RWPE2 (cell line): ENCODE data around the gene EFHD2.
"Not testable (repeated sequence)": the region's sequence is repeated elsewhere in the genome, so short reads cannot be mapped to it uniquely, and the experiment has no call there.

Experiments used
- ATAC-seq: fragments of 200-7000 bp; cut with Tn5 transposase; 3 replicates; pipeline ENCODE4 v1.9.1; 2021; ENCODE audit warnings: low read depth
- DNase-seq: peaks from one replicate; pipeline ENCODE4 v3.0.0-alpha.2; 2020; ENCODE audit warnings: low spot score
- H3K27ac ChIP-seq: fragments of 450-650 bp; 2 replicates; pipeline ENCODE4 v1.5.1; 2017; ENCODE audit warnings: mild to moderate bottlenecking; ENCODE audit not compliant: poor library complexity, severe bottlenecking
- H3K27me3 ChIP-seq: fragments of 250-450 bp; sonication (Bioruptor Pico); 2 replicates; pipeline ENCODE4 v1.5.1; 2021; ENCODE audit warnings: mild to moderate bottlenecking, moderate library complexity; ENCODE audit not compliant: insufficient read depth, poor library complexity, severe bottlenecking
- H3K36me3 ChIP-seq: fragments of 250-450 bp; sonication (Bioruptor Pico); 2 replicates; pipeline ENCODE4 v1.5.1; 2020; ENCODE audit warnings: low read depth, mild to moderate bottlenecking, moderate library complexity
- H3K4me1 ChIP-seq: fragments of 250-450 bp; sonication (Bioruptor Pico); 2 replicates; pipeline ENCODE4 v1.5.1; 2021; ENCODE audit warnings: mild to moderate bottlenecking, moderate library complexity; ENCODE audit not compliant: insufficient read depth, poor library complexity, severe bottlenecking
- H3K4me3 ChIP-seq: fragments of 250-450 bp; sonication (Bioruptor Pico); 2 replicates; pipeline ENCODE4 v1.5.1; 2021; ENCODE audit warnings: mild to moderate bottlenecking, moderate library complexity; ENCODE audit not compliant: severe bottlenecking
- H3K9me3 ChIP-seq: fragments of 250-450 bp; sonication (Bioruptor Pico); 2 replicates; pipeline ENCODE4 v1.5.1; 2021; ENCODE audit warnings: mild to moderate bottlenecking, moderate library complexity; ENCODE audit not compliant: severe bottlenecking
- CTCF ChIP-seq: fragments of 450-650 bp; IDR thresholded peaks from one replicate; pipeline ENCODE4 v1.5.1; 2017; ENCODE audit warnings: mild to moderate bottlenecking, moderate library complexity; ENCODE audit not compliant: poor library complexity, severe bottlenecking

The EFHD2 gene

GRCh38 chr1:15465674-15466073 lies 56.0 kb downstream of the EFHD2 start:
- H3K4me1 ChIP-seq: peaks cover 8% of the 10 kb centered on the region
- no peaks in the 10 kb centered on the region for H3K27me3 ChIP-seq
- H3K27ac ChIP-seq: no peak overlapping the region
- no peaks in the 10 kb centered on the region for H3K36me3 ChIP-seq
- ATAC-seq: no peak
- no peaks in the 10 kb centered on the region for H3K9me3 ChIP-seq
- TF ChIP-seq CTCF: no peak
- DNase-seq: no peak
- no peak overlapping the region for H3K4me3 ChIP-seq

- not testable (repeated sequence) for H3K4me3 ChIP-seq, H3K4me1 ChIP-seq, ATAC-seq
Measured at GRCh38 chr1:15466955-15467625, 57.4 kb downstream of the EFHD2 start.

GRCh38 chr1:15468145-15468544 lies 58.5 kb downstream of the EFHD2 start:
- H3K27ac ChIP-seq: no peak overlapping the region
- ATAC-seq: no peak

More at GRCh38 chr1:15466955-15467625, 57.4 kb downstream of the EFHD2 start:
- not testable (repeated sequence) for H3K27me3 ChIP-seq, H3K9me3 ChIP-seq, DNase-seq, H3K36me3 ChIP-seq, H3K27ac ChIP-seq

GRCh38 chr1:15469361-15469760 lies 59.7 kb downstream of the EFHD2 start:
- H3K27ac ChIP-seq: no peak overlapping the region
- no peak for ATAC-seq
- peaks cover 2% of the 10 kb centered on the region for H3K4me1 ChIP-seq
- TF ChIP-seq CTCF: no peak
- no peaks in the 10 kb centered on the region for H3K9me3 ChIP-seq
- DNase-seq: no peak
- H3K36me3 ChIP-seq: no peaks in the 10 kb centered on the region
- H3K27me3 ChIP-seq: no peaks in the 10 kb centered on the region
- H3K4me3 ChIP-seq: no peak overlapping the region

More at GRCh38 chr1:15468145-15468544, 58.5 kb downstream of the EFHD2 start:
- Histone ChIP-seq H3K4me3 (no peak overlapping the region), H3K27me3 (no peaks in the 10 kb centered on the region), H3K9me3 (no peaks in the 10 kb centered on the region), H3K4me1 (peaks cover 8% of the 10 kb centered on the region), H3K36me3 (no peaks in the 10 kb centered on the region)
- DNase-seq: no peak
- TF ChIP-seq CTCF: no peak

GRCh38 chr1:15469821-15470448 lies 60.2 kb downstream of the EFHD2 start:
- not testable (repeated sequence) for DNase-seq, H3K4me1 ChIP-seq, H3K36me3 ChIP-seq, ATAC-seq, H3K27me3 ChIP-seq, H3K4me3 ChIP-seq, H3K27ac ChIP-seq, H3K9me3 ChIP-seq

- not testable (repeated sequence) for ATAC-seq, H3K4me3 ChIP-seq, DNase-seq, H3K4me1 ChIP-seq, H3K27me3 ChIP-seq, H3K36me3 ChIP-seq, H3K9me3 ChIP-seq, H3K27ac ChIP-seq
Measured at GRCh38 chr1:15471067-15471466, 61.4 kb downstream of the EFHD2 start.

- not testable (repeated sequence) for H3K9me3 ChIP-seq, ATAC-seq, H3K36me3 ChIP-seq, H3K27ac ChIP-seq, H3K4me1 ChIP-seq, H3K4me3 ChIP-seq, DNase-seq, H3K27me3 ChIP-seq
Measured at GRCh38 chr1:15471723-15472122, 62.0 kb downstream of the EFHD2 start.
